Caco-2 (cell line): ENCODE data around the gene ACSM6. TPM values are rescaled to one million over a fixed set of nuclear protein-coding genes. Genes with fewer than 3 reads are reported as not detected.
A peak's percentile ranks its signal among the peaks of the same experiment; 100 is the strongest.

ENCODE experiments used
- BruUV-seq: library from RNA; stranded (reverse); fragments of 400-500 nt; replicated peaks from 2 replicates; lab custom pipeline; 2021; lab: Mats Ljungman, UMichigan
- CTCF ChIA-PET: fragments of 300-600 bp; sonication (Branson Sonifier 250); formaldehyde crosslinking; loops from one replicate; lab custom pipeline; 2022; ENCODE audit warnings: antibody characterized with exemption; lab: Charles Lee
- POLR2A ChIA-PET: fragments of 300-600 bp; sonication (Branson Sonifier 250); formaldehyde crosslinking; loops from one replicate; lab custom pipeline; 2022; ENCODE audit warnings: antibody characterized with exemption; lab: Charles Lee
- DNase-seq, 2 experiments: peaks; one replicate each; pipeline versions ENCODE4 v3.0.0 to v3.0.0-alpha.2; 2020 to 2022
- H3K27me3 ChIP-seq: replicated peaks from 2 replicates; pipeline ENCODE4 v1.6.0; 2011; ENCODE audit warnings: low read length; ENCODE audit not compliant: control insufficient read depth, insufficient read depth
- H3K36me3 ChIP-seq: 2 replicates; pipeline ENCODE4 v1.5.1; 2011; ENCODE audit warnings: low read length; ENCODE audit not compliant: control insufficient read depth, insufficient read depth
- H3K4me1 ChIP-seq: fragments of 250-450 bp; sonication (Bioruptor Pico); 2 replicates; pipeline ENCODE4 v1.5.1; 2020; ENCODE audit warnings: mild to moderate bottlenecking
- H3K4me3 ChIP-seq: 2 replicates; pipeline ENCODE4 v1.5.1; 2011; ENCODE audit warnings: low read depth, mild to moderate bottlenecking, control low read depth, low read length
- H3K9me3 ChIP-seq: fragments of 250-450 bp; sonication (Bioruptor Pico); 2 replicates; pipeline ENCODE4 v1.5.1; 2020; ENCODE audit warnings: mild to moderate bottlenecking, moderate library complexity
- H3K27ac Mint-ChIP-seq: one replicate; pipeline ENCODE4 v1.8.0; 2022; ENCODE audit warnings: mixed read lengths; ENCODE audit not compliant: unreplicated experiment
- H3K27me3 Mint-ChIP-seq: one replicate; pipeline ENCODE4 v1.8.0; 2022; ENCODE audit warnings: mixed read lengths; ENCODE audit not compliant: insufficient read depth, unreplicated experiment
- H3K36me3 Mint-ChIP-seq: one replicate; pipeline ENCODE4 v1.8.0; 2022; ENCODE audit warnings: mild to moderate bottlenecking, mixed read lengths; ENCODE audit not compliant: insufficient read depth, unreplicated experiment
- H3K4me1 Mint-ChIP-seq: one replicate; pipeline ENCODE4 v1.8.0; 2022; ENCODE audit warnings: low read depth, mixed read lengths; ENCODE audit not compliant: unreplicated experiment
- H3K4me3 Mint-ChIP-seq: one replicate; pipeline ENCODE4 v1.8.0; 2022; ENCODE audit warnings: mild to moderate bottlenecking, moderate library complexity, mixed read lengths; ENCODE audit not compliant: unreplicated experiment
- H3K9me3 Mint-ChIP-seq: one replicate; pipeline ENCODE4 v1.8.0; 2022; ENCODE audit warnings: mixed read lengths; ENCODE audit not compliant: unreplicated experiment
- intact Hi-C: fragments of 100-400 bp; cut with micrococcal nuclease; formaldehyde crosslinking; loops from one replicate; pipeline ENCODE4 v1.10.0; 2022; ENCODE audit not compliant: unreplicated experiment
- total RNA-seq: library from RNA; stranded (reverse); gene quantifications from 2 replicates; pipeline ENCODE4 v1.2.3, GENCODE V29; 2022
- TF ChIP-seq, protein P1 (sequence below), 2 experiments: fragments of 200-600 bp in 1 of 2; IDR thresholded peaks; 1 replicate in 1 of 2; 2 replicates in 1 of 2; pipeline versions ENCODE4 v1.5.1 to v1.8.0; 2011 to 2022; ENCODE audit warnings: antibody characterized with exemption in 1 of 2, control low read depth in 1 of 2, inconsistent platforms in 1 of 2, low read depth in 1 of 2, low read length in 1 of 2, mild to moderate bottlenecking in 1 of 2, moderate library complexity in 1 of 2; ENCODE audit not compliant: insufficient read depth in 1 of 2, severe bottlenecking in 1 of 2, unreplicated experiment in 1 of 2

The ACSM6 gene
- total RNA-seq, 1 experiment from 2014 or later = not detected

DNA sequence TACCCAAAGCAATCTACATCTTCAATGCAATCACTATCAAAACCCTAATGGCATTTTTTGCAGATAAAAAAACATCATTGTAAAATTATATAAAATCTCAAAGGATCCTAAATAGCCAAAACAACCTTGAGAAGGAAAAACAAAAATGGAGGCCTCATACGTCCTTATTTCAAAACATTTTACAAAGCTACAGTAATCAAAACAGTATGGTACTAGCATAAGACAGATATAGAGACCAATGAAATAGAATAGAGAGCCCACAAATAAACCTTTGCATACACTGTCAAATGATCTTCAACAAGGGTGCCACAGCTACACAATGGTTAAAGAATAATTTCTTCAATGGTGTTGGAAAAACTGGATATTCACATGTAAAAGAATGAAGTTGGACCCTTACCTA lies 62.2 kb downstream of the ACSM6 start:
- POLR2A ChIA-PET = no interaction called here
- peaks cover 30% of the 10 kb centered on the region for H3K4me1 ChIP-seq
- no peak overlapping the region for H3K4me3 ChIP-seq
- no peaks in the 10 kb centered on the region for H3K9me3 Mint-ChIP-seq
- CTCF ChIA-PET = no interaction called here
- no peaks in the 10 kb centered on the region for H3K27me3 ChIP-seq
- BruUV-seq = no TSS peak
- DNase-seq = no peak
- 0 out of 2 replicates have a peak, but pooled peaks cover 4% of the 10 kb centered on the region for H3K9me3 ChIP-seq
- TF ChIP-seq, protein P1, sequence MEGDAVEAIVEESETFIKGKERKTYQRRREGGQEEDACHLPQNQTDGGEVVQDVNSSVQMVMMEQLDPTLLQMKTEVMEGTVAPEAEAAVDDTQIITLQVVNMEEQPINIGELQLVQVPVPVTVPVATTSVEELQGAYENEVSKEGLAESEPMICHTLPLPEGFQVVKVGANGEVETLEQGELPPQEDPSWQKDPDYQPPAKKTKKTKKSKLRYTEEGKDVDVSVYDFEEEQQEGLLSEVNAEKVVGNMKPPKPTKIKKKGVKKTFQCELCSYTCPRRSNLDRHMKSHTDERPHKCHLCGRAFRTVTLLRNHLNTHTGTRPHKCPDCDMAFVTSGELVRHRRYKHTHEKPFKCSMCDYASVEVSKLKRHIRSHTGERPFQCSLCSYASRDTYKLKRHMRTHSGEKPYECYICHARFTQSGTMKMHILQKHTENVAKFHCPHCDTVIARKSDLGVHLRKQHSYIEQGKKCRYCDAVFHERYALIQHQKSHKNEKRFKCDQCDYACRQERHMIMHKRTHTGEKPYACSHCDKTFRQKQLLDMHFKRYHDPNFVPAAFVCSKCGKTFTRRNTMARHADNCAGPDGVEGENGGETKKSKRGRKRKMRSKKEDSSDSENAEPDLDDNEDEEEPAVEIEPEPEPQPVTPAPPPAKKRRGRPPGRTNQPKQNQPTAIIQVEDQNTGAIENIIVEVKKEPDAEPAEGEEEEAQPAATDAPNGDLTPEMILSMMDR (IDR thresholded peaks at IDR 0.05; ENCODE audit: insufficient read depth in 1 of 2, low read depth in 1 of 2, low read length in 1 of 2, severe bottlenecking in 1 of 2, unreplicated experiment in 1 of 2) = no peak
- H3K36me3 Mint-ChIP-seq = peaks cover 93% of the 10 kb centered on the region
- H3K36me3 ChIP-seq = peaks cover 6% of the 10 kb centered on the region
- peaks cover 46% of the 10 kb centered on the region for H3K4me1 Mint-ChIP-seq
- H3K27me3 Mint-ChIP-seq = no peaks in the 10 kb centered on the region
- intact Hi-C loops = no loop called here
- H3K4me3 Mint-ChIP-seq = no peak overlapping the region
- peak overlapping the region; percentile 70 for H3K27ac Mint-ChIP-seq

DNA sequence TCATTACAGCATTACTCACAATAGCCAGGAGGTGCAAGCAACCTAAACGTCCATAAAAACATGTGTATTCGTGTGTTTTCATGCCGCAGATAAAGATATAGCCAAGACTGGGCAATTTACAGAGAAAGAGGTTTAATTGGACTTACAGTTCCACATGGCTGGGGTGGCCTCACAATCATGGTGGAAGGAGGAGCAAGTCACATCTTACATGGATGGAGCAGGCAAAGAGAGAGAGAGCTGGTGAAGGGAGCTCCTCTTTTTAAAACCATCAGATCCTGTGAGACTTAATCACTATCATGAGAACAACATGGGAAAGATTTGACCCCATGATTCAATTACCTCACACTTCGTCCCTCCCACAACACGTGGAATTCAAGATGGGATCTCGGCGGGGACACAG lies 63.8 kb downstream of the ACSM6 start:
- peaks cover 40% of the 10 kb centered on the region for H3K4me1 ChIP-seq
- no peaks in the 10 kb centered on the region for H3K9me3 Mint-ChIP-seq
- no peaks in the 10 kb centered on the region for H3K27me3 ChIP-seq
- H3K4me3 Mint-ChIP-seq = no peak overlapping the region
- H3K36me3 ChIP-seq = peaks cover 6% of the 10 kb centered on the region
- H3K9me3 ChIP-seq = 0 out of 2 replicates have a peak, but pooled peaks cover 4% of the 10 kb centered on the region
- H3K27ac Mint-ChIP-seq = no peak overlapping the region
- H3K27me3 Mint-ChIP-seq = no peaks in the 10 kb centered on the region
- POLR2A ChIA-PET = no interaction called here
- TF ChIP-seq, protein P1 (IDR thresholded peaks at IDR 0.05; ENCODE audit: insufficient read depth in 1 of 2, low read depth in 1 of 2, low read length in 1 of 2, severe bottlenecking in 1 of 2, unreplicated experiment in 1 of 2) = no peak
- no peak for DNase-seq
- no TSS peak for BruUV-seq
- H3K36me3 Mint-ChIP-seq = peaks cover 93% of the 10 kb centered on the region
- intact Hi-C loops = no loop called here
- H3K4me3 ChIP-seq = no peak overlapping the region
- CTCF ChIA-PET = no interaction called here
- H3K4me1 Mint-ChIP-seq = peaks cover 41% of the 10 kb centered on the region

DNA sequence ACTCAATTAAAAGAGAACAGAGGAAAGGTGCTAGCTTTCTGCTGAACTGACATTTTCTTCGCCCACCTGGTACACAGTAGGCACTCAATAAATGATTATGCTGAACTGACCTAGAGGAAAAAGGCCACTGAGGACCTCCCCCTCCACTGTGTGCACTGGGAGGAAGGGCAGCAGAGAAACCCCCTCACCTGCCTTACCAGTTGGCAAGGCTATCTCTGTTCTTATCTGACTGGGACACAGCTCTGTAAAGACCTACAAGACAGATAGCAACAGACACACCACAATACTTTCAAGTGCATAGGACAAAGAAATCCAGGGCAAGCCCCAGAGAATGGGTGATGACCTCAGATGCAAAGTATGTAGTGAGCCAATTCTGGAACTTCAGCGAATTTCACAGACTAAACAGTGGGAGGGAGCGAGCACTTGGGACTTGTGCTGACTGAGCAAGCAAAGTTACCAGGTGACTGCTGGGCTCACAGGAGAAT lies 66.4 kb downstream of the ACSM6 start:
- H3K36me3 Mint-ChIP-seq = peaks cover 100% of the 10 kb centered on the region
- TF ChIP-seq, protein P1 (IDR thresholded peaks at IDR 0.05; ENCODE audit: insufficient read depth in 1 of 2, low read depth in 1 of 2, low read length in 1 of 2, severe bottlenecking in 1 of 2, unreplicated experiment in 1 of 2) = no peak

More for the DNA sequence above, 66.4 kb downstream of the ACSM6 start:
- H3K27ac Mint-ChIP-seq = peak overlapping the region; percentile 75
- no peak overlapping the region for H3K4me3 Mint-ChIP-seq
- BruUV-seq = no TSS peak
- ChIA-PET CTCF (no interaction called here), POLR2A (interaction anchor here (0.5 to 1.4 kb wide), 2 partner anchors 29 to 106 kb away, joined by 3 to 4 read pairs; no protein-coding TSS in a partner anchor)
- no peaks in the 10 kb centered on the region for H3K27me3 Mint-ChIP-seq
- intact Hi-C loops = loop anchor here (1.0 to 5.0 kb wide), 4 partner anchors 13 to 102 kb away; no protein-coding TSS in a partner anchor
- peak; percentile 82 to 87 for DNase-seq
- H3K9me3 Mint-ChIP-seq = no peaks in the 10 kb centered on the region
- Histone ChIP-seq H3K36me3 (peaks cover 7% of the 10 kb centered on the region), H3K27me3 (no peaks in the 10 kb centered on the region), H3K4me3 (no peak overlapping the region), H3K9me3 (0 out of 2 replicates have a peak, but pooled peaks cover 4% of the 10 kb centered on the region), H3K4me1 (peaks cover 54% of the 10 kb centered on the region)
- H3K4me1 Mint-ChIP-seq = peaks cover 54% of the 10 kb centered on the region
